OCI-LY3 (cell line): Measurements from ENCODE around the gene POLR3K.

ENCODE experiments used
- EZH2phosphoT487 ChIP-seq: fragments of 200-600 bp; shearing (Covaris generic); IDR thresholded peaks from 2 replicates; pipeline ENCODE4 v1.6.1; 2018; ENCODE audit warnings: antibody characterized with exemption, mixed run types, low read depth
- TF ChIP-seq, protein P1 (sequence below): fragments of 200-600, 300-600 bp; sonication (generic); IDR thresholded peaks from 2 replicates; pipeline ENCODE4 v1.5.1; 2014; ENCODE audit warnings: antibody characterized with exemption, low read length, low read depth

DNA sequence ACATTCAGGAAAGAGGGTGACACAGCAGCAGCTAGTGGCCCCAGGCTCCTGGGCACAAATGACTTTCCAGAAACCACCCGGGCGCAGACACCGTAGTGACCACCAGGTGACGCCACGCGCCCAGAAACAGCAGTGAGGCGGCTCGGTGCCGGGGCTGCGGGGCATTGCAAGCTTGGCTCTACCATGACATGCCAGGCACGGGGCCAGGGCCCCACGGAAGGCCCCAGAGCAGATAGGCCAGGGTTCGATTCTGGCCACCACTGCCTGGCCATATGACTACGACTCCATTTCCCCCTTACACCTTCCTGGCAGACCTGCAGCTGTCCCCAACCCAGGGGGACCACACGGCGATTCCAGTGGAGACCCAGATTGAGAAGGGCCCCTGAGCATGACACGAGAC, 12.3 kb upstream of the POLR3K start:
- TF ChIP-seq, protein P1, sequence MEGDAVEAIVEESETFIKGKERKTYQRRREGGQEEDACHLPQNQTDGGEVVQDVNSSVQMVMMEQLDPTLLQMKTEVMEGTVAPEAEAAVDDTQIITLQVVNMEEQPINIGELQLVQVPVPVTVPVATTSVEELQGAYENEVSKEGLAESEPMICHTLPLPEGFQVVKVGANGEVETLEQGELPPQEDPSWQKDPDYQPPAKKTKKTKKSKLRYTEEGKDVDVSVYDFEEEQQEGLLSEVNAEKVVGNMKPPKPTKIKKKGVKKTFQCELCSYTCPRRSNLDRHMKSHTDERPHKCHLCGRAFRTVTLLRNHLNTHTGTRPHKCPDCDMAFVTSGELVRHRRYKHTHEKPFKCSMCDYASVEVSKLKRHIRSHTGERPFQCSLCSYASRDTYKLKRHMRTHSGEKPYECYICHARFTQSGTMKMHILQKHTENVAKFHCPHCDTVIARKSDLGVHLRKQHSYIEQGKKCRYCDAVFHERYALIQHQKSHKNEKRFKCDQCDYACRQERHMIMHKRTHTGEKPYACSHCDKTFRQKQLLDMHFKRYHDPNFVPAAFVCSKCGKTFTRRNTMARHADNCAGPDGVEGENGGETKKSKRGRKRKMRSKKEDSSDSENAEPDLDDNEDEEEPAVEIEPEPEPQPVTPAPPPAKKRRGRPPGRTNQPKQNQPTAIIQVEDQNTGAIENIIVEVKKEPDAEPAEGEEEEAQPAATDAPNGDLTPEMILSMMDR: peak; percentile 99
- no peak for TF ChIP-seq EZH2phosphoT487
